KOPT-K1 (cell line): Measurements from ENCODE around the gene RPL29.

ENCODE experiments used
- H3K27ac ChIP-seq: fragments of 200-600 bp; sonication (generic); 2 replicates; pipeline ENCODE4 v1.5.1; 2016; ENCODE audit warnings: antibody characterized with exemption, mild to moderate bottlenecking, low read depth, low read length; ENCODE audit not compliant: poor library complexity, severe bottlenecking
- H3K36me3 ChIP-seq: fragments of 200-600 bp; sonication (generic); 2 replicates; pipeline ENCODE4 v1.5.1; 2017; ENCODE audit warnings: antibody characterized with exemption, mild to moderate bottlenecking, low read length, moderate library complexity; ENCODE audit not compliant: insufficient read depth
- H3K9me3 ChIP-seq: fragments of 200-600 bp; sonication (generic); 2 replicates; pipeline ENCODE4 v1.5.1; 2017; ENCODE audit warnings: antibody characterized with exemption, low read length, mild to moderate bottlenecking; ENCODE audit not compliant: insufficient read depth, poor library complexity, severe bottlenecking

Gene RPL29

DNA sequence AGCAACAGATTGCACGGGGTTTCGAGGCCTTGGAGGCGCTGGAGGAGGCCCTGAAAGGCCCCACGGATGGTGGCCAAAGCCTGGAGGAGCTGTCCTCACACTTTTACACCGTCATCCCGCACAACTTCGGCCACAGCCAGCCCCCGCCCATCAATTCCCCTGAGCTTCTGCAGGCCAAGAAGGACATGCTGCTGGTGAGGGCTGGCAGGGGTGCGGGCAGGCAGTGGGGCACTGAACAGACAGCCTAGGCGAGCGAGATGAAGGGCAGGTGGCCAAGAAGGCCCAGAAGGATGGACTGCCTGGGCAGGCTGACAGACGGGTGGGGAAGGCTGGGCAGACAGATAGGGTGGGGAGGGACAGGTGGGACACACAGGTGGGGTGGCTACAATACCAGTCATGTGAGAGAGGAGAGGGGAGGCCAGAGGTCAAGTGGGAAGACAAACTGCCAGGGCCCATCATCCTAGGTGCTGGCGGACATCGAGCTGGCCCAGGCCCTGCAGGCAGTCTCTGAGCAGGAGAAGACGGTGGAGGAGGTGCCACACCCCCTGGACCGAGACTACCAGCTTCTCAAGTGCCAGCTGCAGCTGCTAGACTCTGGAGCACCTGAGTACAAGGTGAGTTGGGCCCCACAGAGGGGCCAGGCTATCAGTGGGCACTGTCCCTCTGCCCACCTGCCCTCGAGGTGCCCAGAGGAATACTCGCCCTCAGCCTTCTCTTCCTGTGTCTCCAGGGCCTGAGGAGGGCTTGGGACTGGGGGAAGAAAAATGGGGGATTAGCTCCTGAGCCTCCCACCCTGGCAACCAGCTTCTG lies 50.5 kb downstream of the RPL29 start:
- Histone ChIP-seq H3K9me3 (no peaks in the 10 kb centered on the region), H3K27ac (no peak overlapping the region), H3K36me3 (peaks cover 8% of the 10 kb centered on the region; the same call in 1 of the 2 replicates)

DNA sequence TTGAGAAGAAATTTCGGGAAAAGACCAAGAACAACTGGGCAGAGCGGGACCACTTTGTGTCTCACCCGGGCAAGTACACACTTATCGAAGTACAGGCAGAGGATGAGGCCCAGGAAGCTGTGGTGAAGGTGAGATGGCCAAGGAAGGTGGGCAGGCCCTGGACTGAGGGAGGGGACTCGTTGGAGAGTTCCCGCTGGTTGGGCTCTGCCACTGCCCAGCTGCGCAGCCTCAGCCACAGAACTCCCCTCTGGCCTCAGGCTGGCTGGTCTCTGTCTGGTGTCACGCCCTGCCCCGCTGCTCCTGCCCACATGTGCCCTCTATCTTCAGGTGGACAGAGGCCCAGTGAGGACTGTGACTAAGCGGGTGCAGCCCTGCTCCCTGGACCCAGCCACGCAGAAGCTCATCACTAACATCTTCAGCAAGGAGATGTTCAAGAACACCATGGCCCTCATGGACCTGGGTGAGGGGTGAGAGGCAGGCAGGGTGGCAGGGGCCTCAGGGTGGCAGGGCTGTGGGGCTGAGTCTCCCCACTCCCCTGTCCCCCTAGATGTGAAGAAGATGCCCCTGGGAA lies 51.2 kb downstream of the RPL29 start:
- H3K9me3 ChIP-seq: no peaks in the 10 kb centered on the region
- peaks cover 15% of the 10 kb centered on the region; the same call in 1 of the 2 replicates for H3K36me3 ChIP-seq
- H3K27ac ChIP-seq: no peak overlapping the region
